Cardiac muscle cell (in vitro differentiated cells and primary cell): Measurements from ENCODE around the gene CTNNBL1. TPM values are rescaled to one million over a fixed set of nuclear protein-coding genes. Genes with fewer than 3 reads are reported as not detected.

Experiments
- DNase-seq, 2 donors: peaks; one replicate each; pipeline versions ENCODE4 v3.0.0 to v3.0.0-alpha.2; 2010 to 2017; ENCODE audit warnings: low read depth in 1 of 2, low spot score in 1 of 2
- H3K27ac ChIP-seq: fragments of 200-600 bp; sonication (generic); 2 replicates; pipeline ENCODE4 v1.5.1; 2016
- H3K27me3 ChIP-seq: fragments of 200-600 bp; sonication (generic); 2 replicates; pipeline ENCODE4 v1.6.0; 2016; ENCODE audit warnings: control low read depth
- H3K36me3 ChIP-seq: fragments of 200-600 bp; sonication (generic); 2 replicates; pipeline ENCODE4 v1.5.1; 2016; ENCODE audit warnings: control low read depth
- H3K4me1 ChIP-seq: fragments of 200-600 bp; sonication (generic); 2 replicates; pipeline ENCODE4 v1.8.1; 2017; ENCODE audit warnings: low read depth, mild to moderate bottlenecking, mixed run types
- H3K4me3 ChIP-seq: fragments of 200-600 bp; sonication (generic); 2 replicates; pipeline ENCODE4 v1.5.1; 2016; ENCODE audit warnings: mild to moderate bottlenecking
- H3K9me3 ChIP-seq: fragments of 200-600 bp; sonication (generic); 2 replicates; pipeline ENCODE4 v1.5.1; 2017; ENCODE audit warnings: low read depth, mild to moderate bottlenecking, control low read depth
- polyA plus RNA-seq: library from polyadenylated mRNA; unstranded; fragments of >200 nt; fragmentation: Nextera tagmentation; extraction: Ambion mirVana; gene quantifications from 2 replicates; pipeline ENCODE4 v1.2.1, GENCODE V29; 2016
- total RNA-seq: library from RNA; depleted of rRNA; stranded (reverse); fragments of >200 nt; gene quantifications from 2 replicates; pipeline ENCODE4 v1.2.3, GENCODE V29; 2016
- TF ChIP-seq, protein P1 (sequence below): IDR thresholded peaks from 2 replicates; pipeline ENCODE4 v1.5.1; 2012; ENCODE audit warnings: low read depth, mild to moderate bottlenecking, low read length

The CTNNBL1 gene
- total and polyA plus RNA-seq, 2 experiments from 2014 or later = 37.0 to 68.6 TPM

DNA sequence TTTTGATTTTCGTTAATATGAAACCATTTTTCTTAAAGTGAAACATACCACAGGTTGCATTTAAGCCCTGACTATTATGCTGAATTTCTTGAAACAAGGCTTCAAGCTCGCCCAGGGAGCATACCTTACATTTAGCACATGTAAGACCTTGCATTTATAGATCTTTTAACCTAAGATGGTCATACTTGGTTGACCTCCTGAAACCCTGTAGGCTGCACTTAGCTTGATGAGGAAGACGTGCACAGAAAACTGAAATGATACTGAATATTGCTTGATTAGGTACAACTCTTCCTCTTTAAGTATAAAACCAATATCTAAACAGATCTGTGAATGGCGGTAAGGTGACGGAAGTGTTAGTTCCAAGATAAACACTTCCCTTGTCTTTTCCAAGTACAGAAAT lies 82.2 kb downstream of the CTNNBL1 start:
- no peak overlapping the region for H3K27ac ChIP-seq
- TF ChIP-seq, protein P1, sequence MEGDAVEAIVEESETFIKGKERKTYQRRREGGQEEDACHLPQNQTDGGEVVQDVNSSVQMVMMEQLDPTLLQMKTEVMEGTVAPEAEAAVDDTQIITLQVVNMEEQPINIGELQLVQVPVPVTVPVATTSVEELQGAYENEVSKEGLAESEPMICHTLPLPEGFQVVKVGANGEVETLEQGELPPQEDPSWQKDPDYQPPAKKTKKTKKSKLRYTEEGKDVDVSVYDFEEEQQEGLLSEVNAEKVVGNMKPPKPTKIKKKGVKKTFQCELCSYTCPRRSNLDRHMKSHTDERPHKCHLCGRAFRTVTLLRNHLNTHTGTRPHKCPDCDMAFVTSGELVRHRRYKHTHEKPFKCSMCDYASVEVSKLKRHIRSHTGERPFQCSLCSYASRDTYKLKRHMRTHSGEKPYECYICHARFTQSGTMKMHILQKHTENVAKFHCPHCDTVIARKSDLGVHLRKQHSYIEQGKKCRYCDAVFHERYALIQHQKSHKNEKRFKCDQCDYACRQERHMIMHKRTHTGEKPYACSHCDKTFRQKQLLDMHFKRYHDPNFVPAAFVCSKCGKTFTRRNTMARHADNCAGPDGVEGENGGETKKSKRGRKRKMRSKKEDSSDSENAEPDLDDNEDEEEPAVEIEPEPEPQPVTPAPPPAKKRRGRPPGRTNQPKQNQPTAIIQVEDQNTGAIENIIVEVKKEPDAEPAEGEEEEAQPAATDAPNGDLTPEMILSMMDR = no peak
- no peak overlapping the region for H3K4me3 ChIP-seq
- DNase-seq = no peak
- no peaks in the 10 kb centered on the region for H3K27me3 ChIP-seq
- no peaks in the 10 kb centered on the region for H3K9me3 ChIP-seq
- peaks cover 20% of the 10 kb centered on the region for H3K4me1 ChIP-seq
- no peaks in the 10 kb centered on the region for H3K36me3 ChIP-seq

DNA sequence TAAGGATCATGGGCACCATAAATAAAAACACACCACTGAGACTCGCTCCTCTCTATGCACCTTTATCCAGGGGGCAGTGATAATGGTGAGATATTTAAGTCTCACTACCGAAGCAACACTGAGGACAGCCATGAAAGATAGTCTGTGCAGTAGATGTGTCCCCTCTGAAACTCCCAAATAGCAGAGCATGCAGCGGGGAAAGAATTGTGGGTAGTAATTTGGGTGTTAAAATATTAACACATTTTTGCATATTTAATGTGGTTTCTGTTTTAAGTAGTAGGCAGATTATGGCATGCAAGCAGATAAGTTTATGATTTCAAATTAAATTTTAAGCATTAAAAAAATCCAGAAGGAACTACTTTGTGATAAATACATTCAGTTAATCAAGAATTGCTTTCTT lies 82.7 kb downstream of the CTNNBL1 start:
- TF ChIP-seq, protein P1 = no peak

DNA sequence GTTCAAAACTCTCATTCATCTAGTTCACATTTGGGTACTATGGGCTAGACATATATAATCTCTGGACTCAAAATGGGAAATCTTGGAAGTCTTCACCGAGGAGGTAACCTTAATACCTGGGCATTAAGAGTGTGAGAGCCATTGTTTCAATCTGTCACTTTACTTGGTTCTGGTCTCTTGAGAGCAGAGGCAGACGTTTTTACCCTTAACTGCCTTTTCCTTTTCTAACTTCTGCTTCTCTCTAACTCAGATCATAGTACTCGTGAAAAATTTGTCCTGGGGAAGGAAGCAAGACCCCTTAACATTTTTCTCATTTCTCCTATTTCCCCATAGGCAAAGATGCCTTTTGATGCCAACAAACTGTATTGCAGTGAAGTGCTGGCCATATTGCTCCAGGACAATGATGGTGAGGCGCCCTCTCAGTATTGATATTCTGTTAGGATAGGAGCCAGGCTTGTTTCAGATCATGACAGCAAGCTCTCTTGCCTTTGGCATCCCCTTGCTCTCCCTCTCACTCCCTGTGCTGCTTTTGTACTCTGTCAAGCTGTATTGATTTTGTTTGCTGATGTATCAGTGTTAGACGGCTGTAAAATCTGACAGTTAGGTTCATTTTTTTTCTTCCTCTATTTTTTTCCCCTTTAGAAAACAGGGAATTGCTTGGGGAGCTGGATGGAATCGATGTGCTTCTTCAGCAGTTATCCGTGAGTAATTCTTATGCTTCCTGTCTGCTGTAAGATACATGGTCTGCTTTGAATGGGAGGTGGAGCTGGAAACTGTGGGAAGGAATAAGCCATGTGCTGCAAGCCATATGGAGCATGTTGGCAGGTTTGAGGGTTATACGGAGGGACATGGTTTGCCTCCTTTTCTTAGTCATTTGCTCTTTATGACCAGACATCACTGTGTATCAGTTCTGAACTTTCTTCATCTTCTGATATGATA lies 83.5 kb downstream of the CTNNBL1 start:
- H3K27me3 ChIP-seq = no peaks in the 10 kb centered on the region
- DNase-seq = peak in 1 of 2 donors; percentile 38
- no peak overlapping the region for H3K4me3 ChIP-seq
- peaks cover 15% of the 10 kb centered on the region for H3K4me1 ChIP-seq
- no peaks in the 10 kb centered on the region for H3K9me3 ChIP-seq
- TF ChIP-seq, protein P1 = no peak
- H3K36me3 ChIP-seq = no peaks in the 10 kb centered on the region
- no peak overlapping the region for H3K27ac ChIP-seq

More for the DNA sequence above, 82.7 kb downstream of the CTNNBL1 start:
- Histone ChIP-seq H3K4me3 (no peak overlapping the region), H3K27ac (no peak overlapping the region), H3K27me3 (no peaks in the 10 kb centered on the region), H3K36me3 (no peaks in the 10 kb centered on the region), H3K4me1 (peaks cover 17% of the 10 kb centered on the region), H3K9me3 (no peaks in the 10 kb centered on the region)
- DNase-seq = no peak

DNA sequence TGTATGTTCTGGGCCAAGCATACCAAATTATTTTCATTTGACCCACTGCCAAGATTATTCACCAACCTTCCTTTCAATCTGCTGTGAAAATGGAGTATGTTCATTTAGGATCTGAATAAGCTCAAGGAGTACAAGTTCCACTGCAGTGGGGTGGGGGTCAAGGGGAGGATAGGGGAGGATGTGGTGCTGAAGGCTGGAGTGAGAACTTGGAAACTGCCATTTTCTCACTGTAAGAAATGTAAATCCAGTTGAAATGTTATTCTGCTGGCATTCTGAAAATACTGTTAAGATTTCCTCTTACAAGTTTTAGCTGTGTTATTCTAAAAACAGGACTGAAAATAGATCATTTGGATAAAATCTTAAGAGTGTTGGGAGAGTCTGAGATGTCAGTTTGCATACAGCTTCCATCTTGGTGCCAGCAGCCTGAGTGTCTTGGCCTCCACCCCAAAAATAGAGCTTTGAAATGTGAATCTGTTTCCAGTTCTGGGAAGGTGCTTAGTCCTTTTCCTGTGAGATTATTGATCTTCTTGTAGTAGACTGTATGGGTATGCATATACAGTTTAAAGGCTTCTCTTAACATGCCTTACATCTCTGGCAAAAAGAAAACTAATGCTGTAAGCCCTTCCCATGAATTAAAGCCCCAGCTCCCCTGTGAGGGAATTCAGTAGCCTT lies 84.3 kb downstream of the CTNNBL1 start:
- no peak overlapping the region for H3K27ac ChIP-seq
- no peaks in the 10 kb centered on the region for H3K27me3 ChIP-seq
- TF ChIP-seq, protein P1 = no peak
- no peaks in the 10 kb centered on the region for H3K36me3 ChIP-seq
- H3K9me3 ChIP-seq = no peaks in the 10 kb centered on the region
- peaks cover 14% of the 10 kb centered on the region for H3K4me1 ChIP-seq
- no peak for DNase-seq
- no peak overlapping the region for H3K4me3 ChIP-seq

DNA sequence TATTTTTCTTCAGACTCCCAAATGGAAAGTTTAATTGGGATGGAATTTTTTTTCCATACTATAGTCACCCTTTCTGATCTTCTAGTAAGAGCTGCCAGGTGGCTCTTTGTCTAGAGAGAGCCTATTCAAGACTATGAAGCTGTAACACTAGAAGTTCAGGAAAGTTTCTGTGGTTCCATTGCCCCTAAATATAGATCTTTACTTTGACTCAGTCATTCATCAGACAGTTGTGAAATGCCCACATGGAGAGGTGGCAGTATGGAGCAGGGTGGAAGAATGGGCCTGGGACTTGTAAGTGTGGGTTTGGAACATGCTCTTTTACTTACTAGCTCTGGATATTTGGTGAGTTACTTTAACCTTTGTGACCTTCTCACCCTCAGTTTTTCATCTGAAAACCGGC lies 87.8 kb downstream of the CTNNBL1 start:
- Histone ChIP-seq H3K4me3 (no peak overlapping the region), H3K4me1 (peaks cover 9% of the 10 kb centered on the region), H3K9me3 (no peaks in the 10 kb centered on the region), H3K36me3 (no peaks in the 10 kb centered on the region), H3K27me3 (no peaks in the 10 kb centered on the region), H3K27ac (no peak overlapping the region)
- TF ChIP-seq, protein P1 = no peak
- no peak for DNase-seq
